Measurements from ENCODE around the gene MAPK8IP1.

MAPK8IP1 gene

DNA sequence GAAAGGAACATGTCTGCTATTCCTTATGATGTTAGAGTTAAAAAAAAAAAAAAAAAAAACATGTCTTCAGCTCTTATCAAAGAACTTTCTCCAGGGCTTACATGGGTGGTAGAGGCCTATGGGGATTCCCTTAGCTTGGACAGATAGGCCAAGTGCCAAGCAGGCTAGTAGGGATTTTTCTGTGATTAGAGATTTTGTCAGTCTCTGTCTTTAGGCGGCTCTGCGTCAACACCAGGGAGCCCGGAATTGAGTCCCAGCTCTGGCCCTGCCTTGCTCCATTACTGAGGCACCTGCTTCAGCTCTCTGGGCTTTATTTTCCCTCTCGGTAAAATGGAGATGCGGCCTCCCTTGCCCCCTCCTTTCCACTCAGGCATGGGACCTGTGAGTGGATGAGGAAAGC, 25.1 kb upstream of the MAPK8IP1 start:
- DNase-seq = no peak

DNA sequence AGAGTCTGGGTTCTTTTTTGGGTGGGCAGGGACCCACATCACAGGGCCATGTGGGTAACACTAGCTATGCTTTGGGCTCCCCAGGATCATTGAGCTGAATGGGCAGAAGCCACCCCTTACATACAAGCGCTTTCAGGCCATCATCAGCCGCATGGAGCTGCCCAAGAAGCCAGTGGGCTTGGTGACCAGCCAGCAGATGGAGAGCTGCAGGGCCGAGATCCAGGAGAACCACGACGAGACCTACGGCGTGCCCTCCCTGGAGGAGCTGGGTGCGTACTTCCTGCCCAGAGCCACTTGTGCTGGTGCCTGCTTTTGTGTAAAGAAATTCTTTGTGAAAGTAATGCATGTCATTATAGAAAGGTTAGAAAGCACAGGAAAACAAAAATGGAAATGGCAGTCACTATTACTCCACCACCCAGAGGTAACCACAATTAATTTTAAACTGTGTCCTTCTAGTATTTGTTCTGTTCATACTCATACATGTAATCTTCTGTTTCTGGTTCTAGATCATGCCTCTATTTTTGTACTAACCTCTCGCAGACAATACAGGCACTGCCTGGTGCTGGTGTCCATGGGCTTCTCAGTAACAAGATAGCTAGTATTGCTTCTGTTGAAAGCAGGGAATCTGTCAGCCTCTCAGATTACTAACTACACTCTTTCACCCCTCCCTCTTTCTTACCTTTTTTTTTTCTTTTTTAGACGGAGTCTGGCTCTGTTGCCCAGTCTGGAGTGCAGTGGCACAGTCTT, 24.5 kb upstream of the MAPK8IP1 start:
- no peak for DNase-seq

GRCh38 chr11:45864041-45864440, 21.4 kb upstream of the MAPK8IP1 start:
- no peak for DNase-seq

DNA sequence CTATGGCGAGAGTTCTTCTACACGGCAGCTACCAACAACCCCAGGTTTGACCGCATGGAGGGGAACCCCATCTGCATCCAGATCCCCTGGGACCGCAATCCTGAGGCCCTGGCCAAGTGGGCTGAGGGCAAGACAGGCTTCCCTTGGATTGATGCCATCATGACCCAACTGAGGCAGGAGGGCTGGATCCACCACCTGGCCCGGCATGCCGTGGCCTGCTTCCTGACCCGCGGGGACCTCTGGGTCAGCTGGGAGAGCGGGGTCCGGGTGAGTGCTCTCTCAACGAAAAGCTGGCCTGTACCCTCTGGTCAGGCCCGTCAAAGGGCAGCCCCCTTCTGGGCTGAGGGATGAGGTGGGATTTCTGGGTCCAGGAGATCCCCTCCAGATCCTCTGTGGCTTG, 15.9 kb upstream of the MAPK8IP1 start:
- DNase-seq = no peak

DNA sequence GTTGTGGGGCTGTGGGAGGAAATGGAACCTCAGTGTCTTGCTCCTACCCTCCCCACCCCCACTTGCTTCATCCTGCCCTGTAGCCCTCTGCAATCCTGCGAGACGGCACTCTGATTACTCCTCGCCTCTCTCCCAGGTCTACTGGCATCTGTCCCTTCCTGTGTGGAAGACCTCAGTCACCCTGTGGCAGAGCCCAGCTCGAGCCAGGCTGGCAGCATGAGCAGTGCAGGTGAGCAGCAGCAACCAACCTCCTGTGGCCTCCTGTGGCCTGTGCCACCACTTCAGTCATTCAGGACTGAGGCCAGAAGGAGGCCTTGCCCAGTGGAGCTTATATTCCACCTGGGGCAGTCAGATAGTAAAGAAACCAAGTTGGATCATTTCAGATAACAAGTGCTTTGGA, 14.7 kb upstream of the MAPK8IP1 start:
- no peak for DNase-seq

- no peak for DNase-seq
Measured at GRCh38 chr11:45871638-45872037, 13.8 kb upstream of the MAPK8IP1 start.

DNA sequence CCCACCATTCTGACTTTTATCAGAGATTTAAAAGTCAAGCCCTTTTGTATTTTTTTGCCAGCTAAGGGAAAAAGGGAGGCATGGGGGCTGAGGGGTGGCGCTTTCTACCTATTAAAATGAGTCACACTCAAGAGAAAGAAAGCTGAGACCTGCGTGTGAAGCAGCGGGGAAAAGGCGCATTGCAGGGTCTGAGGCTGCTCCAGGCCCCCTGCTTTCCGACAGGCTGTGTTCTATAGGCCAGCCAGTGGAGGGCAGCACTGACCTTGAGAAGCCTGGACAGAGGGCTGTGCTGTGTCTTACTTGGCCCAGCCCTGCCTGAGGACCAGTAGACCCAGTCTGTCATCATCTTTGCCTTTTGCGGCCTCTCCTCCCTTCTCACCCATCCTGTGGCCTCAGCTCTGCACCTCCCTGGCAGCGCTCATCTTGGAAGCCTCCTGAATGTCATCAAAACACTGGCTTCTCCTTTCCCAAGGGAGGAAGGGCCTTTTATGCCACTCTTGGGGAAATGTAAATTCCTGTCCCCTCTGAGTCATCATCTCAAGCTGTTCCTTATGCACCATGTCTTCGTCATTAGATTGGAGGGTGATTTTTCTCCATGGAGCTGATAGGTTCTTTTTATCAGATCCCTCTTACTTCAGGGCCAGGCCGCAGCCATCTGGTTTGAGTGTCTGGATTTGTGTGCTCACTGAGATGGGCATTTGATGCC, 12.6 kb upstream of the MAPK8IP1 start:
- DNase-seq = peak; percentile 22 to 75

GRCh38 chr11:45876401-45876800, 9.1 kb upstream of the MAPK8IP1 start:
- no peak for DNase-seq

DNA sequence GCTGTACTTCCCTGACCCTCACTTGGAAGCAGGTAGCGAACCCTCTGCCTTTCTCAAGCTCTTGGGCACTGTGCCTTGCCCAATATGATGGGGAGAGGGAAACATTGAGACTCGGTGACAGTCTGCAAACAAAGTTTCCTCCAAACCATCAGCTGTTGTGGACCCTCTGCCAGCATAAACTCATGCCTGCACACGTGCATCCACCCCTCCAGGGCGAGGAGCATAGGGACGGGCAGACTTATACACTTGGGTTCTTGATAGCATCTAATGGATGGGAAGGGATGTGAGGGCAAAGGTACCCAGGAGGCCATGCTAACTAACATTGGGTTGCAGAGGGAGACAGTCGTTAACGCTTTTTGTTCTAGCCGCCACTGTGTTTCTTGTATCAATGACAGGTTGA, 8.2 kb upstream of the MAPK8IP1 start:
- DNase-seq = no peak

DNA sequence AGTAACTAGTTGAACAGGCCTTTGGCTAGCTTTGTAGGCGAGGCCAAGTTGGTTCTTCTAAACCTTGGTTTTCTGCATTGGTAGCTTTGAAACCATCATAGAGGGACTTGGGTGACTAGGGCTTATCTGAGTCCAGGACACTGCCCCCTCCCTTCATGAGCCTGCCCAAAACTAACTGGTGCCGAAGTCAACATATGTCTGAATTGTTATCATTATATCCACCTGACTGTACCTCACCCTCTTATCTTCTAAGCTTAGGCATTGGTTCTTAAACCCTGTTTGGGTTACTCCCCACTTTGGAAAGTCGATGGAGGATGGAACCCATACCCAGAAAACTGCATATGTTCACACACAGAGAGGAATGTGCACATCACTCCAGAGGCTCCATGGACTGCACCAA, 7.6 kb upstream of the MAPK8IP1 start:
- no peak for DNase-seq

- no peak for DNase-seq
Measured at GRCh38 chr11:45879803-45880686, 5.4 kb upstream of the MAPK8IP1 start.

DNA sequence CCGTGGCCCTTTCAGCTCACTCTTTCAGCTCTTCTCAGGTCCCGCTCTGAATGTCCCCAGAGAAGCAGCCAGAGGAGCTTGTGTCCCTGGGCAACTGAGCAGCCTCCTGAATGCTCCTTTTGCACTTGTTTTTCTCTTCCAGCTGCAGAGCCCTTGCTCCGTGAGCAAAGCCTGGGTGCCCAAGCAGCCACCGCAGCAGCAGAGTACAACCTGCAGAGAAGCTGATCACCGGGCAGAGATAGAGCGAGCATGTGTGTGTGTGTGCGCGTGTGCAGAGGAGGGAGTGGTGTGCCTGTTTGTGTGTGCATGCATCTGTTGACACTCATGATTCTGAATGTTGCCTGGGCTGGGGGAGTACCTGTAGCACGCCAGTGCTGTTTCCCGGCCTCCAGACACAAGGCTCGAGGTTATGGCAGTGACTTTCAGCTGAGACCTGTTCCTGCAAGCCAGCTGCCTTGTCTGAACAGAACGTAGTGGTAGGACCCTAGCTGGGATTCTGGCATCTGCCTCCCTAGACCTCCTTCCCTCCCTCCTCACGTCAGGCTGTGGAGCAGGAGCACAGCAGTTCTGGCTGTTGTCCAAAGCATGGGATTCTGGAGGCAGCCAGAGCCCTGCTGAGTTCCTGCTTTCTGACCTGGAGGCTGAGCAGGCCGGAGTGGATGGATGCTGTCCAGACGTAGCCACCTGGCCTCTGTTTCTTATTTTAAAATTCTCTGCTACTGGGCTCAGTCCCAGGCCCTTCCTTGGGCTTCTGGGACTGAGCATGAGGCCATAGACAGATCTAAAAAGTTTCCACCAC, 4.5 kb upstream of the MAPK8IP1 start:
- DNase-seq = peak; percentile 38 to 88

- peak in 1 of 2 experiments; percentile 66 for DNase-seq
Measured at GRCh38 chr11:45881708-45882368, 3.6 kb upstream of the MAPK8IP1 start.

DNA sequence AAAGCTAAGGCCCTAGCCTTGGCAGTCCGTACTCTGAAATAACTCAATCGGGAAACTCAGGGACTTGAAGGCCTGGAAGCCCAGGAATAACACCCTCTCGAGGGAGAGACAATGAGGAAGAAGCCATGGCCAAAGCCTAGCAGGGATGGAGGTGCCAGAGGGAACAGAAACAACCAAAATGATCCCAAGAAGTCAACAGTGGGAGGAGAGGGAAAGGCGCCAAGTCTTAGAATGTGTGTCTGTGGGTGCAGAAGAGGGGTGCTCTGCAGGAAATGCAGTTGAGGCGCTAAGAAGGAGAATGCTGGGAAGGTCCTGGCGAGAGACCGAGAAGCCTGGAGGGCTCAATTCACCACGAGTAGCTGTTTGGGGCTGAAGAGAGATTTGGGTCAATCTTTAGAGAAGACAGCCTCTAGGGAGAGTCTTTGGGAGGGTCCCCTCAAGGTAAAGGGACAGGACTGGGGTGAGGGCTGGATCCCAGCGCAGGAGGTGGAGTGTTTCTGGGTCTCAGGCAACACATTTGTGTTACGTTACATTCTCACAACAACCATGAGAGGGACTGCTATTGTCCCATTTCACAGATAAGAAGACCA, 760 bp upstream of the MAPK8IP1 start:
- DNase-seq = no peak

DNA sequence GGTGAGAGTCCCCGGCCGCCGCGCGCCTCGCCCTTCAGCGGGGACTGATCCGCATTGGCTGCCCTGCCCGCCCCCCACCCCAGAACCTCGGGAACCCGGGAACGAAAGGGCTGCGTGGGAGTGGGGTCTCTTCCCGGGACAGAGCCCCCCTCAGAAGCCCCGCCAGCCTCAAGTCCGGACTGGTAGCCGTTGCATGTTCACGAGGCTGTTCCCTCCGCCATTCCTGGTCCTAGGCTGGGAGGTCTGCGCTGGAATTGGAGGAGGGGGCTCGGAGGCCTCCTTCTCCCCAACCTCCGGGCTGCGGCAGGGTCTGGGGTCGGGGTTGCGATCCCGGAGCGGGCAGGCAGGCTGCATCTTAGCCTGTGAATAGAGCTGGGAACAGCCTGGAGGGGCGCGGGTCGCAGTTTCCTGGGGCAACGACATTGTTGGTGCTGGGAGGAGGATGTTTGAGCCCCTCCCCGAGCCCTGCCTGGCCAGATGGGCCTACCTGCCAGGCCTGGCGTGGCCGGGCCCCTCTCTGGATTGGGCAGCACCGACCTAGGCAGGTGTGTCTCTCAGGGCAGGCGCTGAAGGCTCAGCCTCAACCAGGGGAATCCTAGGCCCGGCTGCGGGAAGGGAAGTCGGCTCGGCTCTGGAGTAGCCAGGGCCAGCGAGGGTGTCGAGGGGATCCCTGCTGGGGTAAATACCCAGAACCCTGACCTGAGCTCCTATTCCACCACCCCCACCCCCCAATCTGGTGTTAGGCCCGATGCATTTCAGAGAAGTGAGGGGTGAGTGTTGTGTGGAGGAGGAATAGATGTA, 670 bp downstream of the MAPK8IP1 start:
- DNase-seq = no peak

GRCh38 chr11:45886816-45887520, 1.5 kb downstream of the MAPK8IP1 start:
- DNase-seq = no peak

- no peak for DNase-seq
Measured at GRCh38 chr11:45887587-45887986, 2.1 kb downstream of the MAPK8IP1 start.

GRCh38 chr11:45889555-45889954, 4.1 kb downstream of the MAPK8IP1 start:
- no peak for DNase-seq

DNA sequence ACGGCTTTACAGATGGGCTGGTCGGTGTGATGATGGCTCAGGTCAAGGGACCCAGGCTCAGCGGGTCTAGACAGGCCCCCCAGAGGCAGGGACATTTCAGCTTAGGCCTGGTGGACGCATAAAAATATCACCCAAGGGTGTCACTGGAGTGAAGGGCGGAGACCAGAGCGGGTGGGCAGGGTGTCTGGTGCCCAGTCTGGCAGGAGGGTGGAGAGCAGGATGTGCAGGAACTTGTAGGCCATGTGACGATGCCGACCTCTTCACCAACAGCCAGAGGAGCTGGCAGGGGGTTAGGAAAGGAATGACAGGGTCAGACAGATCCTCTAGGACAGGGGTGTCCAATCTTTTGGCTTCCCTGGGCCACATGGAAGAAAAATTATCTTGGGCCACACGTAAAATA, 4.5 kb downstream of the MAPK8IP1 start:
- DNase-seq = no peak

GRCh38 chr11:45890886-45891550, 5.6 kb downstream of the MAPK8IP1 start:
- DNase-seq = no peak

Data from cerebellar nuclear complex (tissue), 1 donor.